Putamen (tissue), 1 donor: Measurements from ENCODE around the gene PLSCR4.
"Not testable (repeated sequence)": the region's sequence is repeated elsewhere in the genome, so short reads cannot be mapped to it uniquely, and the experiment has no call there.

Source experiments
- DNase-seq: peaks from one replicate; pipeline ENCODE4 v3.0.0-alpha.2; 2016; ENCODE audit warnings: low spot score

Gene PLSCR4, protein sequence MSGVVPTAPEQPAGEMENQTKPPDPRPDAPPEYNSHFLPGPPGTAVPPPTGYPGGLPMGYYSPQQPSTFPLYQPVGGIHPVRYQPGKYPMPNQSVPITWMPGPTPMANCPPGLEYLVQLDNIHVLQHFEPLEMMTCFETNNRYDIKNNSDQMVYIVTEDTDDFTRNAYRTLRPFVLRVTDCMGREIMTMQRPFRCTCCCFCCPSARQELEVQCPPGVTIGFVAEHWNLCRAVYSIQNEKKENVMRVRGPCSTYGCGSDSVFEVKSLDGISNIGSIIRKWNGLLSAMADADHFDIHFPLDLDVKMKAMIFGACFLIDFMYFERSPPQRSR

DNA sequence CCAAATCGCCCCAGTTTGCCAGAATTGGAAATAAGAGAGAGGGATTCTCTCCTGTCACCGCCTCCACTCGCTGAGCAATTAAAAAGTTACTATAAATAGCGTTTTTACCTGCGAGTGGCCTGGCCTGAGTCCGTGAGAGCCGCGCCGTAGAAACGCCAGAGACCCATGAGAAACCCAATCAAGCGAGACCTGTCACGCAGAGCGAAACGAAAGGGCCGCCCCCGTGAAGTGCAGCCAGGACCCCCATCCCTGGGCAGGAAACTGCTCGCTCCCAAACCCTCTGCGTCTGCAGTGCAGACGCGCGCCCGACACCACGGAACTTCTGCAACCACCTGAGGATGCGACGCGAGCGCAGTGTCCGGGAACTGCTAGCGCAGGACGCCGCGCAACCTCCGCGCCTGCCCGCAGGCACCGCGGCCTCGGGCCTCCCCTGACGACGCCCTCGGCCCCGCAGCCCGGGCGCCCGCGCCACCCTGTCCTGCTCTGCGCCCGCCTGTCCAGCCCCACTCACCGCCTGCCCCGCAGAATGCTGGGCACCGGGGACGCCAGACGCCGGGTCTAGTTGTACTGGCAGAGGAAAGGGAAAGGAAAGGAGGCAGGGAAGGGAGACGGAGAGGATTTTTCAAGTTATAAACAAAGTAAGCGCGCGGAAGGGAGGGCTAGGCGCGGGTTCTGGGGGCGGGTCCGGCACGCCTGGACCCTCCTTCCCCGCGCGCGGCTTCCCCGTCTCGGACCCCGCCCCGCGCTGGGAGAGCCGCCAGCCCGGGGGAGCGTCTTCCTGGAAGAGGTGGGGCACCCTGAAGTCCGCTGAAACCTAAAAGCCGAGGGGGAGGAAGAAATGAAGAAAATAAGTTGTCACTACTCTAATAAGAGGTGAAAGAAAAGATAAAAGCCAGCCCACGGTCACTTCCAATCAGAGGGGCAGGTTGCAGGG, at the start of gene PLSCR4:
Gene PLSCR4, minus strand, starts transcription at position 657 of the 934 bp plus-strand sequence. CDS start 29,034 bp downstream, outside the sequence.
- DNase-seq, result peak; percentile 25

DNA sequence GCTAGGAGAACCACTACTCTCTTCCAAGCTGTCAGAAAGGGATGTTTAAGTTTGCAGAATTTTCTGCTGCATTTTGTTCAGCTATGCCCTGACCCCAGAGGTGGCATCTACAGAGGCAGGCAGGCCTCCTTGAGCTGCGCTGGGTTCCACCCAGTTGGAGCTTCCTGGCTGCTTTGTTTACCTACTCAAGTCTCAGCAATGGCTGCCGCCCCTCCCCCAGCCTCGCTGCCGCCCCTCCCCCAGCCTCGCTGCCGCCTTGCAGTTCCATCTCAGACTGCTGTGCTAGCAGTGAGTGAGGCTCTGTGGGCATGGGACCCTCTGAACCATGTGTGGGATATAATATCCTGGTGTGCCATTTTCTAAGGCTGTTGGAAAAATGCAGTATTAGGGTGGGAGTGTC, 42.5 kb upstream of the PLSCR4 start:
- DNase-seq, result not testable (repeated sequence)

DNA sequence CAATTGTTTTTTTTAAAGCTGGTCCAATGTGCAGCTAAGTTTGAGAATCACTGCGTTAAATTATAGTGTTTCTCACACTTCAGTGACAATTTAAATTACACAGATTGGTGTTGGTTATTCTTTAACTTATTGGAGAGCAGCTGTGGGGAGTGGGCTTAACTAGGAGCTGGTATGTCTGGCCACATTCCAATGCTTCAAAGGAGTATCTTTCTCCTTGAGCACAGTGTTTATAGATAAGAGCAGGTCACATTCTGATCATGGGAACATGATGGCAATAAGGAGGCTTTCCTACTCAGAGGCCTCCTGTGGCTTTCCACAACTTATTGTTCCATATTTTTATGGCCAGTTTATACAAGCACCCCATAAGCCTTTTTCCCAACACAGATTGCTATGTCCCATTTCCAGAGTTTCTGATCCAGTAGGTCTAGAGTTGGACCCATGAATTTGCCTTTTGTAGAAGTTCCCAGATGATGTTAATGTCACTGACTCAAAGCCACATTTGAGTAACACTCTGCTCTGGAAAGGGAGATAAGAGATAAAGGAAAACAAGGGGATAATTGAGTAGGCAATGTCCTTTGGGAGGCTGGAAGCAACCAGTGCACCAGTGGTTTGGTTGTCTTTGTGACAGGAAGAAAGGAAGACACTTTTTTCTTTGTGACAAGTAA, 33.0 kb upstream of the PLSCR4 start:
- no peak for DNase-seq

DNA sequence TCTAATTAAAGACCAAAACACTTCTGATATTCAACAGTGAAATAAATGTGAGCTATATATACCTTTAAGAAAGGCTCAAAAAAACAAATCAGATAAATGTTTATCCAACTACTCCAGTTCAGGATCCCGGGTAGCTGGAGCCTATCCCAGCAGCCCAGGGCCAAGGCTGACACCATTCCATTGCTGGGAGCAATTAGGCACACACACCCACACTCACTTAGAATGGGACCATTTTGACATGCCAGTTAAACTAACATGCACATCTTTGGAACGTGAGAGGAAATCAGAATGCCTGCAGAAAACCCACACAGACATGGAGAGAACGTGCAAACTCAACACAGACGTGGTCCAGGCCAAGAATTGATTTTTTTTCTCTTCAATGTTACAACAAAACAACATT, 30.0 kb upstream of the PLSCR4 start:
- DNase-seq, result no peak

DNA sequence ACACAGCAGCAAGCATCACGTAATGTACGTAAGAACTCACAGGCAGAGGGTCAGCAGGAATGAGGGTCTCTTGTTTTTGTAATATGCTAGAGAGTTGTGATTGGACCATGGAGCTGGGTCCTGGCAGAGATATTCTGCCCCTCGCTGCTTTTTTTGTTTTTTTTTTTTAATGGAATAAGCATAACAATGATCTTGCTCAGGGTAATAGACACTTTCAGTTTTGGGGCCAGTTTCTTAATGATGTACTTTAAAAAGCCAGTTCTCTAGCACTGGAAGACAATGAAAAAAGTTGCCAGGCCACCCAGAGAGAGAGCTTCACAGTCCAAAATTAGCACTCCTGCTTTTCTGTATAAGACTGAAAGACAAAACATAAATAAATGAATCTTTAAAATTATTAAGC, 29.0 kb upstream of the PLSCR4 start:
- DNase-seq, result no peak

DNA sequence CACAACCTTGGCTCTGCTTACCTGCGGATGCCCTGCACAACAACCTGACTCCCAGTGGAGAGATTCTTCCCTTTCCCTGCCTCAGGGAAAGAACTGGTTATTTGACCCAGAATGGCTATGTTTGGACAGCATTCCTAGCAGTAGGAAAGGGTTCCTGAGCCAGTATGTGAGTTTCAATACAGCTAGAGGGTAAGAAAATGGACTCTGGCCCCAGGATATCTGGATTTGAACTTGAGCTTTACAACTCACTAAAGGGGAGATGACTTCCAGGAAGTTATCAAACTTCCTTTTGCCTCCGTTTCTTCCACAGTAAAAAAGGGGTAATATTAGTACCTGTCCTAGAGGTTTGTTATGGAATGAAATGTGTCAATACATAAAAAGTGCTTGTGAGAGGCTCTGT, 28.1 kb upstream of the PLSCR4 start:
- DNase-seq, result no peak

DNA sequence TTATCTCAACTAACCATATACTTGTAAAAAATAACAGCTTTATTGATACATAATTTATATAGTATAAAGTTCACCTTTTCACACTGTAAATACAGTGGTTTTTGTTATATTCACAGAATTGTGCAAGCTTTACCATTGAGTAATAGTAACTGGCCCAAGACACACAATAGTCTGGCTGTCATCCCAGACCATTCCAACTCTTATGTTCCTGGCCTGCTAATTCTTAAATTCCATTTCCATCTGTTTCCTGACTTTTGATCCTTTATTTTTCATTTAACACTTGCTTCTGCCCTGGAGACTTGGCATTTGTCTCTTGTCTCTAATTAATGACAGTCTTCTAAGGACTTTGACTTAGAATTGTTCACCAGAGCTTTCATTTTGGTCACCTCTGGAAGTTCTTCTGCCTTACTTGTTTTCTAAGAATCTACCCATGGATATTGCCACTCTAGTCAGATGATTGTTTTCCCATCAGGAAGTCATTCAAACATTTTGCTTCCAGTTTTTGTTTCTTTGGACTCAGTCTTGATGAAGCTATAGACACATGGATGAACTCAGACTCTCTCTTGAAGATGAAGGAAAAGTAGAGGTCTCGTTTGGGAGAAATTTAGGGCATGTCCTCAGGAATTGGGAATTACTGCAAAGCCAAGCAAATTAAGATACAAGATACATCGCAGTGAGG, 27.2 kb upstream of the PLSCR4 start:
- DNase-seq, result no peak

DNA sequence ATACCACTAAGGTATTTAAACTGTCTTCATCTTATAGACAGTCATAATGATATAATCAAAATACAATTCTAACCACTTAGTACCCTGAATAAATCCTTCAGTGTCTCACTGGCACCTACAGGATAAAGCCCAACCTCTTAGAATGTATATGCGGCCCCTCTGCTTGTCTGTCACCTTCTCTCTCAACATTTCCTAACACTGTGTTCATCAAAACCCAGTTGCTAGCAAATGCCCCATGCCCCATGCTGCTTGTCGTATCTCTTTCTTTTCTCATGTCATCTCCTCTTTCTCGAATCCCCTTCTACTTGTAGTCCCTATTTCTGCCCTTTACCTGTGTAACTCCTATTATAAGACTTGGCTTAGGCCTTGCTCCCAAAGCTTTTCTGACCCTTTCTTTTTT, 24.6 kb upstream of the PLSCR4 start:
- no peak for DNase-seq

DNA sequence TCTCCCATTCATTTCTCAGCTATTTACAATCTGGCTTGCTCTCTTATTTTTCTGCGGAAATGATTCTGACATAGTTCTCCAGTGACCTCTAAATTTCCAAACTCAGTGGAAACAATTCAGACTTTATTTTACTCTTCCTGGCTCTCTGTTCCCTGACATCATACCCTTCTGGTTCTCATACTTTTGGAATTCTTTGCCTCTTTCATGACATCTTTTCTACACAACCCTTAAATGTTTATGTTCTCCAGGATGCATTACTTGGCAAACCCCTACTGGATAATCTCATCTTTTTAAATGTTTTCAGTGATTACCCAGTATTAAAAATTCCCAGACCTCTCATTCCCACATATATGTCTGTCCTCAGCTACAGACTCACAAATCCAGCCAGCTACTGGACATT, 23.9 kb upstream of the PLSCR4 start:
- no peak for DNase-seq

DNA sequence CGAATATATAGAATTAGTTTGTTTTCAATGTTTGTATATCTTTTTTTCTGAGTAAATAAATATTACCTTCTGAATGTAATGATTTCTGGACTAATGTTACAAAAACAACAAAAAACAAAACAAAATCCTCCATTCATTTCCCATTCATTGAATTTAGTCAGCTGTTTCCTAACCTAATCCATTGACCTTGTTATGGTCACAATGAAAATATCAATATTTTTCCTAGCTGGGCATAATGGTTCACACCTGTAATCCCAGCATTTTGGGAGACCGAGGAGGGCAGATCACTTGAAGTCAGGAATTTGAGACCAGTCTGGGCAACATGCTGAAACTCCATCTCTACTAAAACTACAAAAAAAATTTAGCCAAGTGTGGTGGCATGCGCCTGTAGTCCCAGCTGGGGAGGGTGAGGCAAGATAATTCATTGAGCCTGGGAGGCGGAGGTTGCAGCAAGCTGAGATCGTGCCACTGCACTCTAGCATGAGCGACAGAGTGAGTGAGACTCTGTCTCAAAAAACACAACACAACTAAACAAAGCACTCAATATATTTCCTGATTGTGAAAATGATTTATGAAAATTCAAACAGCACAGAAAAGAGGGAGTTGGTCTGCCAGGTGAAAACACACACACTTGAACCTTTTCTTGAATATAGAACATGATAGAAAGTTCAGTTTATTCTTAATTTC, 23.0 kb upstream of the PLSCR4 start:
- no peak for DNase-seq

DNA sequence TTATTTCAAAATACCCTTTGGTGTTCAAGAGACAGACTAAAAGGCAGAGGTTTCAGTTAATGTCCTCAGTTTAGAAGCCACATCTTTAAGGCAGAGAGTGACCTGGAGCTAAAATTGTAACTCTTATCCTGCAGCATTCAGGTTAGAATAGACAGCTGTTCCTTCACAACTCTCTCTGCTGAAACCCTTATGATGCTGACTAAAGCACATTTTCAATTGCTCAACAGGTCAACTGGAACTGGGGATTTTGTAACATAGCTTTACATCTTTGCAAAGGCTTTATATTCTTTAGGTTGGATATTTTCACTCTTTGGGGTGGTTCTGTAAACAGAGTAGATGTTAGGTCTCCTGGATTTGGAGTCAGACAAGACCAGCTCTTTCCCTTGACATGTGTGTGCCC, 20.3 kb upstream of the PLSCR4 start:
- DNase-seq, result no peak

DNA sequence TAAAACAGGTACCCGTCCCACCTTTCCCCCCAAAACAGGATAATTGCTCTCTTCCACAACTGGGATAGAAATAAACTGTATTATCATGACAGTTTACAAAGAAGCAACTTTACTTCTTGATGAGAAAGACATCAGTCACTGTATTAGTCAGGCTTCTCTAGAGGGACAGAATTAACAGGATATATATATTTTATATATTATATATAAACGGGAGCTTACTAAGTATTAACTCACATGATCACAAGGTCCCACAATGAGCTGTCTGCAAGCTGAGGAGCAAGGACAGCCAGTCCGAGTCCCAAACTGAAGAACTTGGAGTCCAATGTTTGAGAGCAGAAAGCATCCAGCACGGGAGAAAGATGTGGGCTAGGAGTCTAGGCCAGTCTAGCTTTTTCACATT, 18.4 kb upstream of the PLSCR4 start:
- no peak for DNase-seq

DNA sequence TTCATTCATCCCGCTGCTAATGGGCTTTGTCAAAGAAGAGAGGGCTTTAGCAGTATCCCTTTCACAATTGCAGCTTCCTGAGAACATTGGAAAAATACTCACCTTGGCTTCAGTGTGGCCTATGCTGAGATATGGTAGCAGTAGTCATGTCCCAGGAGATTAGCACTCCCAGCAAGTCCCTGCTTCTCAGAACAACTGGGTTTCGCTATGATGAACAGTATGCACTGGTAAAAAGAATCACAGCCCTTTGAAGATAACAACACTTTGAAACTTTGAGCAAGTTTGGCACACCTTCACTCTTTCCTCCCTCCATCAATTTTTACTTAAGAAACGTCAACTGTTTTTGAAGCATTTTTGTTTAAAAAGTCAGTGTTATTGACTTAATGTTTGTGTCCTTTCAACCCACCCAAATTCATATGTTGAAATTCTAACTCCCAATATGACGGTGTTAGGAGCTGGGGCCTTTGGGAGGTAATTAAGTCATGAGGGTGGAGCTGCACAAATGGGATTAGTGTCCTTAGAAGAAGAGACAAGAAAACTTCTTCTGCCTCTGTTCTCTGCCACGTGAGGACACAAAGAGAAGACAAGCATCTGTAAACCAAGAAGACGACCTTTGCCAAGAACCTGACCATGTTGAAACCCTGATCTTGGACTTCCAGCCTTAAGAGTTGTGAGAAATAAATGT, 17.8 kb upstream of the PLSCR4 start:
- no peak for DNase-seq

DNA sequence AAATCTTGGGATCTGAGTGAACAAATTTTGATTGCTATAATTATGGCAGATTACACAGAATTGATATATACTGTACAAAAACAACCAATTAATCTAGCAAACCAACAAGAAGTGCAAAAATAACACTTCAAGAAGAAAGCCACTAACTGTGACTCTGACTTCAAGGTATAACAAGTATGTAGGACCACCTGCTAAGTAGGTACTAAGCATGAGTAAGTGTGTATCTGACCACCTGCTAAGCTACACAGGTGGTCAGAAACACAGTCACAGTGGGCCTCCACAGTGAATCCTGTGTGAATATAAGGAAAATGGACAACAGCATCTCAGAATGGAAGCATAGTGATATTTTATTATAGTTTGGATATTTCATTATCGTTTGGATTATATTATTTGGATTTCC, 14.8 kb upstream of the PLSCR4 start:
- no peak for DNase-seq

DNA sequence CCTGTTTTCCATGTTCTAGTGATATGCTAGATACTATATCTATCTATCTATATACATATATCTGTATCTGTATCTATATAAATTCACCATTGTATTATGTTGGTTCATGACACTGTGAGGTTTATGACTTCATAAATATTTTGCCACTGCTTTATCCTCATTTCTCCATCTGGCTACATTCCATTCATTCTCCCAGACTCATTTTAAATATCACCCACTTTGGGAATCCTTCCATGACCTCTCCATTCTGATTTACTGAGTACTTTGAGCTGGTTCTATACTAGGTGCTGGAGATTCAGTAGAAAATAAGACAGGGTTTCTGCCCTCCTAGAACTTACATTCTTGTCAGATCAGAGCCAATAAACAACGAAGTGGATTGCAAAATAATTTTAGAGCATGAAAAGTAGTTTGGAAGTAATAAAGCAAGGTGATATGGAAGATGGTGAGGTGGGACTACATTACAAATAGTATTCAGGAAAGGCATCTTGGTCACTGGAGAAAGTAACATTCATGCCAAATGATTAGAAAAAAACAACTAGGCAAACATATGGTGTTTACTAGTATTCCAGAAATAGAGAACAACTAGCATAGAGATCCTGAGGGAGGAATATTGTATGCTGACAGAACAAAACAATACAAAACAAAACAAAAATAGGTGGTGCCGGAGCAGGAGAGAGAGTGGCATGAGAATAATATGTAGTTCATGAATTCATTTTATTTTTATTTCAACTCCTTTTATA, 11.6 kb upstream of the PLSCR4 start:
- no peak for DNase-seq

DNA sequence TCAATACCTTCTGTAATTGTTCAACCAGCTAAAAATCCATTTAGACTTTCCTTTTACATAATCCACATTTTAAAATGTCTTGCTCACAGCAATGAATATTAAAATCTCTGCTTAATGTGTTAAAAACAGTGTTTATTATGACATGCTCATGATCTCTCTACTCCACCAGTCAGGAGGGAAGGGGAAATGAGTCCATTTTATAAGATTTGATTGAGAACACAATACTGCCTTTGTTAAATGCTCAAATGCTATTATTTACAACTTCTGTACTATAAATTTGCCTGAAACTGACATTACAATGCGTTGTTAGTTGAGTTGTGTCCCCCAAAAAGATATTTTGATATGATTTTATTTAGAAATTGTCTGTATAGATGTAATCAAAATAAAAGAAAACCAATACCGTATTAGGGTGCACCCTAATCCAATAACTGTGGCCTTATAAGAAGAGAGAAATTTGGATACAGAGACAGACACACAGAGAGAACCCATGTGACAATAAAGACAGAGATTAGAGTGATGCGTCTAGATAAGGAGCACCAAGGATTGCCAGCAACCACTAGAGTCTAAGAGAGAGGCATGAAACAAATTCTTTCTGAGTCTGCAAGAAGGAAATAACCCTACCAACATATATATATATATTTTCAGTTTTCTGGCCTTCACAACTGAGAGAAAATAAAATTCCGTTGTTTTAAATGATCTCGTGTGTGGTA, 9.1 kb upstream of the PLSCR4 start:
- DNase-seq, result no peak

DNA sequence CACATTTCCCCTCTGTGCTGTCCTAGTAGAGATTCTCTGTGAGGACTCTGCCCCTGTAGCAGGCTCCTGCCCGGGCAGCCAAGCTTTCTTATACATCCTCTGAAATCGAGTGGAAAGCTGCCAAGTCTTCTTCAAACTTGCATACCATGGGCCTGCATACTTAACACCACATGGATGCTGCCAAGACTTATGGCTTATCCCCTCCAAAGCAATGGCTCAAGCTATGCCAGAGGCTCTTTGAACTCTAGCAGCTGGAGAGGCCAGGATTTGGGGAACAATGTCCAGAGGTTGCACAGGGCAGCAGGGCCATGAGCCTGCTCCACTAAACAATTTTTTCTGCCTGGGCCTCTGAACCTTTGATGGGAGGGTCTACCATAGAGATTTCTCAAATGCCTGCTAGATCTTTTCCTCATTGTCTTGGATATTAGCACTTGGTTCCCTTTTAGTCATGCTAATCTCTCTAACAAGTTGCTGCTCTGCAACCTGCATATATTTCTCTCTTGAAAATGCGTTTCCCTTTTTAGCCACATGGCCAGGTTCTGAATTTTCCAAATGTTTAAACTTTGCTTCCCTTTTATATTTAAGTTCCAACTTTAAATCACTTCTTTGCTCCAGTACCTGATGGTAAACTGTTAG, 6.1 kb upstream of the PLSCR4 start:
- DNase-seq, result no peak

DNA sequence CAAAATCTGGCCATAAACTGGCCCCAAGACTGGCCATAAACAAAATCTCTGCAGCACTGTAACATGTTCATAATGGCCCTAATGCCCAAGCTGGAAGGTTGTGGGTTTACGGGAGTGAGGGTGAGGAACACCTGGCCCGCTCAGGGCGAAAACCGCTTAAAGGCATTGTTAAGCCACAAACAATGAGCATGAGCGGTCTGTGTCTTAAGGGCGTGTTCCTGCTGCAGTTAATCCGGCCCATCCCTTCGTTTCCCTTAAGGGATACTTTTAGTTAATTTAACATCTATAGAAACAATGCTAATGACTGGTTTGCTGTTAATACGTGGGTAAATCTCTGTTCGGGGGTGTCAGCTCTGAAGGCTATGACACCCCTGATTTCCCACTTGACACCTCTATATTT, 1.5 kb upstream of the PLSCR4 start:
- not testable (repeated sequence) for DNase-seq

DNA sequence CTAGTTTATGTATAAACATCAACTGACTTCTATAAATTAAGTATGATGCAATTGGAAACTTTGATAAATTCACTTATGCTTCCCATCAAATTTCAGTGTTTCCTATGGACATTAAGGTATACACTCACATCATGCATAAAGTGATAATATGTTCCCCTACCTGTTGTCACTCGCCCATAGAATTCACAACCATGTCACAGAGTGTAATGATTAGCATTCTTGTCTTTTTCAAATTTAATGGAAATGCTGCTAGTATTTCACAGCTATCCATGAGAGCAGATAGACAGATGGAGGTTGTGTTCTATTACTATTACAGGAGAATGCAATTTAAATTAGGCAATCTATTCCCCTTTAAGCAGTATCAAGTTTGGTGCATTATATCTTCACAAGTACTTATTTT, 984 bp downstream of the PLSCR4 start:
- no peak for DNase-seq
